Measurements from ENCODE around the gene ZDHHC14.

DNA sequence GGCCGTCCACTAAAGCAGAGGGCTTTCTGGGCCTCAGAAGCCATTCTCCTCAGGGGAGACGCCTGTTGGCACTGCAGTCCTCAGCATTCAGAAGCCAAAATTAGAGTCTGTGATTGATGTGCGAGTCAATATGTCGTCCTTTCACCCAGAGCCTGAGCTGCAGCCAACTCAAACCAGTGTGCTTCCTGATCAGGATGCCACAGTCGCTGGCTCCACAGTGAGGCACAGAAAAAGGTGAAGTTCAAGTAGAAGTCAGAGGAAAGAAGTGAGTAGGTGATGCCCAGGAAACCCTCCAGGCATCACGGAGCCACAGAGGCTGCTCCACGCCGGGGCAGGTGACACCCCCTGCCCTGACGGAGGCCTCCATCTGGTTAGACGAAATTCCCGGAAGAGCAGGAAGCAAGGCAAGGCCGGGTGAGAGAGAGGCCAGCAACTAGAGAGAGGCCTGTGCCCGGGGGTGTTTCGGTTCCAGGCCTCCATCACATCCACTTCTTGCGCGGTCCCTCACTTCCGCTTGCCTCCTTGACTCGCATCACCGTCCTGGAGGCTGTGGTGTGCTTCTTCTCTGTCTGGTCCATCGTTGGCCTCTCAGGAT, 264.3 kb downstream of the ZDHHC14 start:
- TF ChIP-seq POLR2A (IDR thresholded peaks at IDR 0.05; ENCODE audit: low read length) (no peak), GATA1 (IDR thresholded peaks at IDR 0.05; ENCODE audit: low read depth, low read length) (no peak)
